ENCODE results near the gene RPS2.
"Not testable (repeated sequence)": the region's sequence is repeated elsewhere in the genome, so short reads cannot be mapped to it uniquely, and the experiment has no call there.

RPS2 gene

DNA sequence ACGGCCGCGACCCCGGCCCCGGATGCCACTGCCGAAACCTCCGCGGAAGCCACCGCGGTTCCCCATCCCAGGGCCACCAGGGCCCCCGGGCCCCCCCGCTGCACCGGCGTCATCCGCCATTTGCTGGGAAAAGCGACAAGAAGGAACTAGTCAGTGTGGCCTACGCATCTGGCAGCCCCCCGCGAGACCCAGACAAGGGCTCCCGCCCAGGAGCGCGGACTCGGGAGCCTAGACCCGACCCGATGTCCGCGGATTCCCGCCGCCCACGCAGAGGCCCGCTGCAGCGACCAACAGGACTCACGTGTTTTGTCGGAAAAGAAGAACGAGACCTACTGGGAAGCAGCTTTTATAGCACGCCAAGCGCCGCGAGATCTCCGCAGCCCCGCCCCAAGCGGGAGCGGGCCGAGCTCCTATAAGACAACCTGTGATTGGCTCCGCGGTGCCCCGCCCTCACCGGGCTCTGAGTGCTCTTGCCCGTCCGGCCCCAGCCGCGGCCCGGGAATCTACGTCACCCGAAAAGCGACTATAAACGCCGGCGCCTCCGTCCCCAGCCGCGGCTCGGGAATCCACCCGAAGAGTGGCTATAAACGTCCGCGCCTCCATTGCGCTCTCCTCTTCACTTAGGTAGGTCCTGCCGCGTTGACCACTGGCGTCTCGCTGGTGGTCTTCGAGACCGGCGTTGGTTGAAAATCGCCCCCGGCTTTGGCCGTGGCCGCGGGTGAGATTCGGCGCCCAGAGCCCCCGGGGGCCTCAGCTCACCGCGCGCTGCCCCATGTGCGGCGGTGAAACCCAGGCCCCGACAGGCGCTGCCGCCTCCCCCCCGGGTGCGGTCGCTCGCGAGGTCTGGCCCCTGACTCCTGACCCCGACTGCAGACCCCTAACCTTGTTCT is at the start of gene RPS2:
Gene RPS2 (minus strand): TSS at position 321 of the 890 bp plus-strand sequence. CDS start 201 bp downstream, at position 120.
- H3K4me3 ChIP-seq (ENCODE audit: severe bottlenecking) = peak within 1 kb of the TSS; percentile 81
- H3K36me3 ChIP-seq (ENCODE audit: low read depth) = peaks cover 38% of the 10 kb centered on the region
- peak within 1 kb of the TSS; percentile 93 for H3K27ac ChIP-seq (ENCODE audit: poor library complexity, severe bottlenecking)
- peaks cover 14% of the 10 kb centered on the region for H3K4me1 ChIP-seq (ENCODE audit: insufficient read depth, poor library complexity, severe bottlenecking)
- DNase-seq (ENCODE audit: low spot score) (peak; percentile 99), ATAC-seq (ENCODE audit: low read depth) (peak; percentile 62)
- H3K27me3 ChIP-seq (ENCODE audit: insufficient read depth, poor library complexity, severe bottlenecking) = no peaks in the 10 kb centered on the region
- no peaks in the 10 kb centered on the region for H3K9me3 ChIP-seq (ENCODE audit: severe bottlenecking)
- TF ChIP-seq CTCF (IDR thresholded peaks at IDR 0.05; ENCODE audit: poor library complexity, severe bottlenecking) = no peak

GRCh38 chr16:2013527-2013926 is 48.9 kb upstream of the RPS2 start:
- Histone ChIP-seq H3K4me1 (ENCODE audit: insufficient read depth, poor library complexity, severe bottlenecking) (peaks cover 10% of the 10 kb centered on the region), H3K27me3 (ENCODE audit: insufficient read depth, poor library complexity, severe bottlenecking) (no peaks in the 10 kb centered on the region)
- ATAC-seq (ENCODE audit: low read depth) = no peak

GRCh38 chr16:2011726-2012125 is 47.1 kb upstream of the RPS2 start:
- H3K27ac ChIP-seq (ENCODE audit: poor library complexity, severe bottlenecking); ATAC-seq (ENCODE audit: low read depth); H3K9me3 ChIP-seq (ENCODE audit: severe bottlenecking); DNase-seq (ENCODE audit: low spot score); H3K27me3 ChIP-seq (ENCODE audit: insufficient read depth, poor library complexity, severe bottlenecking); H3K4me3 ChIP-seq (ENCODE audit: severe bottlenecking): not testable (repeated sequence)
- H3K4me1 ChIP-seq (ENCODE audit: insufficient read depth, poor library complexity, severe bottlenecking) = peaks cover 18% of the 10 kb centered on the region
- peaks cover 13% of the 10 kb centered on the region for H3K36me3 ChIP-seq (ENCODE audit: low read depth)

More at GRCh38 chr16:2013527-2013926, 48.9 kb upstream of the RPS2 start:
- H3K4me3 ChIP-seq (ENCODE audit: severe bottlenecking) = no peak overlapping the region
- peaks cover 4% of the 10 kb centered on the region; the same call in 1 of the 2 replicates for H3K36me3 ChIP-seq (ENCODE audit: low read depth)
- H3K27ac ChIP-seq (ENCODE audit: poor library complexity, severe bottlenecking) = no peak overlapping the region
- no peaks in the 10 kb centered on the region for H3K9me3 ChIP-seq (ENCODE audit: severe bottlenecking)
- no peak for TF ChIP-seq CTCF (IDR thresholded peaks at IDR 0.05; ENCODE audit: poor library complexity, severe bottlenecking)
- DNase-seq (ENCODE audit: low spot score) = no peak

- DNase-seq (ENCODE audit: low spot score) = no peak
- Histone ChIP-seq H3K4me3 (ENCODE audit: severe bottlenecking) (peak within 1 kb of the TSS; percentile 77), H3K27me3 (ENCODE audit: insufficient read depth, poor library complexity, severe bottlenecking) (no peaks in the 10 kb centered on the region), H3K4me1 (ENCODE audit: insufficient read depth, poor library complexity, severe bottlenecking) (peaks cover 9% of the 10 kb centered on the region), H3K27ac (ENCODE audit: poor library complexity, severe bottlenecking) (peak within 1 kb of the TSS; percentile 85), H3K36me3 (ENCODE audit: low read depth) (peaks cover 25% of the 10 kb centered on the region), H3K9me3 (ENCODE audit: severe bottlenecking) (no peaks in the 10 kb centered on the region)
- no peak for TF ChIP-seq CTCF (IDR thresholded peaks at IDR 0.05; ENCODE audit: poor library complexity, severe bottlenecking)
- ATAC-seq (ENCODE audit: low read depth) = peak; percentile 74
These were observed 45.3 kb upstream of the RPS2 start, which contains the start of gene ZNF598 for GRCh38 chr16:2009791-2010510. Gene ZNF598, minus strand, starts transcription at chr16:2009821.

GRCh38 chr16:2009164-2009711 is 44.6 kb upstream of the RPS2 start:
- peaks cover 30% of the 10 kb centered on the region for H3K36me3 ChIP-seq (ENCODE audit: low read depth)
- H3K27ac ChIP-seq (ENCODE audit: poor library complexity, severe bottlenecking) = peak overlapping the region; percentile 85
- H3K27me3 ChIP-seq (ENCODE audit: insufficient read depth, poor library complexity, severe bottlenecking) = no peaks in the 10 kb centered on the region
- no peak for TF ChIP-seq CTCF (IDR thresholded peaks at IDR 0.05; ENCODE audit: poor library complexity, severe bottlenecking)
- H3K4me3 ChIP-seq (ENCODE audit: severe bottlenecking) = peak overlapping the region; percentile 77
- DNase-seq (ENCODE audit: low spot score) (no peak), ATAC-seq (ENCODE audit: low read depth) (no peak)
- peaks cover 7% of the 10 kb centered on the region for H3K4me1 ChIP-seq (ENCODE audit: insufficient read depth, poor library complexity, severe bottlenecking)
- H3K9me3 ChIP-seq (ENCODE audit: severe bottlenecking) = no peaks in the 10 kb centered on the region
